ENCODE results near the gene EIF2AK2.
"Not testable (repeated sequence)": the region's sequence is repeated elsewhere in the genome, so short reads cannot be mapped to it uniquely, and the experiment has no call there.

EIF2AK2 gene

GRCh38 chr2:37156857-37157714, at the start of gene EIF2AK2:
Gene EIF2AK2, minus strand, starts transcription at chr2:37156980. Its CDS starts 9,174 bp downstream, at chr2:37147806.
- peak; percentile 51 for DNase-seq (ENCODE audit: low read depth, low spot score)

- DNase-seq (ENCODE audit: low read depth, low spot score) = no peak
These were observed 49.0 kb upstream of the EIF2AK2 start for GRCh38 chr2:37205689-37206341.

GRCh38 chr2:37205071-37205661, 48.4 kb upstream of the EIF2AK2 start:
- DNase-seq (ENCODE audit: low read depth, low spot score) = not testable (repeated sequence)

- no peak for DNase-seq (ENCODE audit: low read depth, low spot score)
These were observed 46.9 kb upstream of the EIF2AK2 start for GRCh38 chr2:37203708-37204107.

GRCh38 chr2:37201766-37202165, 45.0 kb upstream of the EIF2AK2 start:
- no peak for DNase-seq (ENCODE audit: low read depth, low spot score)

- no peak for DNase-seq (ENCODE audit: low read depth, low spot score)
These were observed 44.4 kb upstream of the EIF2AK2 start for GRCh38 chr2:37201208-37201607.

- no peak for DNase-seq (ENCODE audit: low read depth, low spot score)
These were observed 41.9 kb upstream of the EIF2AK2 start for GRCh38 chr2:37198681-37199065.

GRCh38 chr2:37196320-37197195, 39.8 kb upstream of the EIF2AK2 start, which contains the start of gene CEBPZOS:
Gene CEBPZOS, plus strand, starts transcription at chr2:37196496. Its CDS starts 3,209 bp downstream, at chr2:37199705.
- DNase-seq (ENCODE audit: low read depth, low spot score) = peak; percentile 77

GRCh38 chr2:37195862-37196319, 39.1 kb upstream of the EIF2AK2 start:
- DNase-seq (ENCODE audit: low read depth, low spot score) = not testable (repeated sequence)

- no peak for DNase-seq (ENCODE audit: low read depth, low spot score)
These were observed 35.8 kb upstream of the EIF2AK2 start for GRCh38 chr2:37192551-37192950.

GRCh38 chr2:37191747-37192146, 35.0 kb upstream of the EIF2AK2 start:
- no peak for DNase-seq (ENCODE audit: low read depth, low spot score)

- DNase-seq (ENCODE audit: low read depth, low spot score) = no peak
These were observed 34.5 kb upstream of the EIF2AK2 start for GRCh38 chr2:37191253-37191652.

- no peak for DNase-seq (ENCODE audit: low read depth, low spot score)
These were observed 33.5 kb upstream of the EIF2AK2 start for GRCh38 chr2:37190290-37190689.

- DNase-seq (ENCODE audit: low read depth, low spot score) = no peak
These were observed 32.8 kb upstream of the EIF2AK2 start for GRCh38 chr2:37189452-37190153.

GRCh38 chr2:37188570-37188969, 31.8 kb upstream of the EIF2AK2 start, which contains the start of gene SULT6B1:
Gene SULT6B1, minus strand, starts transcription at chr2:37188670. Its CDS starts 30 bp downstream, at chr2:37188640.
- DNase-seq (ENCODE audit: low read depth, low spot score) = no peak

GRCh38 chr2:37181726-37182684, 25.2 kb upstream of the EIF2AK2 start:
- DNase-seq (ENCODE audit: low read depth, low spot score) = no peak

- DNase-seq (ENCODE audit: low read depth, low spot score) = no peak
These were observed 23.9 kb upstream of the EIF2AK2 start for GRCh38 chr2:37180640-37181039.

GRCh38 chr2:37180006-37180639, 23.3 kb upstream of the EIF2AK2 start:
- no peak for DNase-seq (ENCODE audit: low read depth, low spot score)

GRCh38 chr2:37173741-37174140, 17.0 kb upstream of the EIF2AK2 start:
- no peak for DNase-seq (ENCODE audit: low read depth, low spot score)
